HepG2 (cell line): ENCODE results near the gene DPM2. TPM values are rescaled to one million over a fixed set of nuclear protein-coding genes. Genes with fewer than 3 reads are reported as not detected.

Source experiments
- CREM ChIP-seq, 2 experiments: sonication (generic) in 1 of 2; formaldehyde crosslinking in 1 of 2; IDR thresholded peaks; 2 replicates each; pipeline versions ENCODE4 v1.4.0 to v1.6.1; 2016 to 2020; ENCODE audit warnings: antibody characterized with exemption in 1 of 2, mild to moderate bottlenecking in 1 of 2, missing genetic modification reagents in 1 of 2
- MEIS2 ChIP-seq: sonication (generic); formaldehyde crosslinking; IDR thresholded peaks from 2 replicates; pipeline ENCODE4 v1.9.0; 2021; ENCODE audit warnings: mild to moderate bottlenecking, missing genetic modification reagents
- MYC ChIP-seq: sonication (generic); formaldehyde crosslinking; IDR thresholded peaks from 2 replicates; pipeline ENCODE4 v1.9.0; 2021; ENCODE audit warnings: missing genetic modification reagents, borderline replicate concordance
- NFYB ChIP-seq: sonication (generic); formaldehyde crosslinking; IDR thresholded peaks from 2 replicates; pipeline ENCODE4 v1.4.0; 2020; ENCODE audit warnings: missing genetic modification reagents
- ONECUT2 ChIP-seq: sonication (generic); formaldehyde crosslinking; IDR thresholded peaks from 2 replicates; pipeline ENCODE4 v1.4.0; 2020; ENCODE audit warnings: missing genetic modification reagents
- PAWR ChIP-seq: sonication (generic); formaldehyde crosslinking; IDR thresholded peaks from 2 replicates; pipeline ENCODE4 v1.4.0; 2020; ENCODE audit warnings: missing genetic modification reagents, mild to moderate bottlenecking, borderline replicate concordance
- RCOR2 ChIP-seq: IDR thresholded peaks from 2 replicates; pipeline ENCODE4 v1.6.1; 2016; ENCODE audit warnings: missing biosample characterization, missing genetic modification reagents
- SALL2 ChIP-seq: sonication (generic); formaldehyde crosslinking; IDR thresholded peaks from 2 replicates; pipeline ENCODE4 v1.8.1; 2023; ENCODE audit warnings: mild to moderate bottlenecking, missing genetic modification reagents, inconsistent platforms
- THAP9 ChIP-seq: sonication (generic); formaldehyde crosslinking; IDR thresholded peaks from 2 replicates; pipeline ENCODE4; 2020; ENCODE audit warnings: missing genetic modification reagents, mild to moderate bottlenecking, borderline replicate concordance
- YEATS4 ChIP-seq: sonication (generic); formaldehyde crosslinking; IDR thresholded peaks from 2 replicates; pipeline ENCODE4 v1.4.0; 2020; ENCODE audit warnings: missing genetic modification reagents, borderline replicate concordance
- ZBED4 ChIP-seq: sonication (generic); formaldehyde crosslinking; IDR thresholded peaks from 2 replicates; pipeline ENCODE4 v1.4.0; 2020; ENCODE audit warnings: missing genetic modification reagents, borderline replicate concordance
- ZNF160 ChIP-seq: sonication (generic); formaldehyde crosslinking; IDR thresholded peaks from 2 replicates; pipeline ENCODE4 v1.8.0; 2022; ENCODE audit warnings: mild to moderate bottlenecking, inconsistent platforms, missing genetic modification reagents
- ZNF232 ChIP-seq: sonication (generic); formaldehyde crosslinking; IDR thresholded peaks from 2 replicates; pipeline ENCODE4 v1.4.0; 2020; ENCODE audit warnings: missing genetic modification reagents, borderline replicate concordance
- ZNF367 ChIP-seq: sonication (generic); formaldehyde crosslinking; IDR thresholded peaks from 2 replicates; pipeline ENCODE4 v1.4.0; 2020; ENCODE audit warnings: missing genetic modification reagents, borderline replicate concordance
- ZNF512B ChIP-seq: sonication (generic); formaldehyde crosslinking; IDR thresholded peaks from 2 replicates; pipeline ENCODE4 v1.5.1; 2020; ENCODE audit warnings: missing genetic modification reagents, mild to moderate bottlenecking, borderline replicate concordance
- ZNF543 ChIP-seq: sonication (generic); formaldehyde crosslinking; IDR thresholded peaks from 2 replicates; pipeline ENCODE4 v1.4.0; 2020; ENCODE audit warnings: mild to moderate bottlenecking, missing genetic modification reagents
- ZNF816 ChIP-seq: sonication (generic); formaldehyde crosslinking; IDR thresholded peaks from 2 replicates; pipeline ENCODE4 v1.8.0; 2022; ENCODE audit warnings: missing genetic modification reagents, mild to moderate bottlenecking, borderline replicate concordance
- ZSCAN21 ChIP-seq: sonication (generic); formaldehyde crosslinking; IDR thresholded peaks from 2 replicates; pipeline ENCODE4 v1.8.0; 2022; ENCODE audit warnings: mild to moderate bottlenecking, missing genetic modification reagents, moderate library complexity, borderline replicate concordance
- polyA plus RNA-seq, 8 experiments: library from polyadenylated mRNA; depleted of rRNA in 3 of 8; stranded (reverse) in 7 of 8; unstranded in 1 of 8; fragments of >200 nt; fragmentation: Illumina TruSeq in 4 of 8; extraction: Trizol in 4 of 8; gene quantifications; 2 replicates each; pipeline versions ENCODE4 v1.2.1 to v1.2.3, GENCODE V29; 2011 to 2016; ENCODE audit warnings: low read depth in 4 of 8, missing spikeins in 1 of 8, mixed read lengths in 1 of 8; ENCODE audit not compliant: insufficient read depth in 1 of 8
- total RNA-seq, 5 experiments: library from RNA; depleted of rRNA; stranded (reverse); fragments of >200 nt; fragmentation: Illumina TruSeq; extraction: Trizol; gene quantifications; 2 replicates each; pipeline ENCODE4 v1.2.3, GENCODE V29; 2016; ENCODE audit warnings: low read depth in 1 of 5

DPM2 gene
- total and polyA plus RNA-seq, 2 of the 13 experiments (the other 11 are each of a cell fraction or from before 2014, with no cell fraction given), result 24.8 to 35.3 TPM

GRCh38 chr9:127950513-127951289, 13.0 kb upstream of the DPM2 start (continued):
- peak; percentile 97; the same call in 1 of the 2 replicates for TF ChIP-seq ZBED4
- TF ChIP-seq ZNF816 (CRISPR knock-in tag), result no peak
- TF ChIP-seq ZNF160 (CRISPR knock-in tag), result 0 out of 2 replicates have a peak, but pooled peaks have one; percentile 24
- no peak; the same call in 1 of the 2 replicates for TF ChIP-seq ZNF367 (CRISPR knock-in tag)
- TF ChIP-seq THAP9 (CRISPR knock-in tag), result peak; percentile 61; the same call in 1 of the 2 replicates
- no peak for TF ChIP-seq PAWR
- TF ChIP-seq SALL2, result 0 out of 2 replicates have a peak, but pooled peaks have one; percentile 53
- no peak for TF ChIP-seq ONECUT2 (CRISPR knock-in tag)
- 0 out of 2 replicates have a peak, but pooled peaks have one; percentile 73 for TF ChIP-seq ZNF512B (CRISPR knock-in tag)
- peak; percentile 80; the same call in 1 of the 2 replicates for TF ChIP-seq CREM (IDR thresholded peaks at IDR 0.05)
- no peak for TF ChIP-seq CREM (CRISPR knock-in tag; IDR thresholded peaks at IDR 0.05)
- no peak for TF ChIP-seq NFYB (CRISPR knock-in tag)
- peak; percentile 70 for TF ChIP-seq RCOR2
- TF ChIP-seq ZSCAN21, result peak; percentile 92; the same call in 1 of the 2 replicates
- peak; percentile 58; the same call in 1 of the 2 replicates for TF ChIP-seq ZNF232
- TF ChIP-seq YEATS4 (CRISPR knock-in tag), result peak; percentile 76; the same call in 1 of the 2 replicates
- TF ChIP-seq MEIS2 (CRISPR knock-in tag), result peak; percentile 55; the same call in 1 of the 2 replicates
- peak; percentile 88; the same call in 1 of the 2 replicates for TF ChIP-seq MYC
- peak; percentile 73 for TF ChIP-seq ZNF543
